Ascending aorta (tissue), 2 donors: ENCODE data around the gene APOH. TPM values are rescaled to one million over a fixed set of nuclear protein-coding genes. Genes with fewer than 3 reads are reported as not detected.
A peak's percentile ranks its signal among the peaks of the same experiment; 100 is the strongest.

Source experiments
- DNase-seq, 2 donors: peaks; one replicate each; pipeline ENCODE4 v3.0.0-alpha.2; 2019; ENCODE audit warnings: low spot score in 2 of 2
- H3K27ac ChIP-seq, 2 donors: fragments of 200-600 bp; sonication (generic); one replicate each; pipeline ENCODE4 v1.5.1; 2016 to 2017; ENCODE audit warnings: mild to moderate bottlenecking in 1 of 2
- H3K27me3 ChIP-seq: fragments of 200-600 bp; sonication (generic); one replicate; pipeline ENCODE4 v1.5.1; 2017
- H3K36me3 ChIP-seq, 2 donors: fragments of 200-600 bp; sonication (generic); one replicate each; pipeline ENCODE4 v1.5.1; 2016
- H3K4me1 ChIP-seq, 2 donors: fragments of 200-600 bp; sonication (generic); one replicate each; pipeline ENCODE4 v1.5.1; 2016 to 2017; ENCODE audit warnings: mild to moderate bottlenecking in 1 of 2
- H3K4me3 ChIP-seq, 2 donors: fragments of 200-600 bp; sonication (generic); one replicate each; pipeline ENCODE4 v1.5.1; 2016 to 2017; ENCODE audit warnings: mild to moderate bottlenecking in 1 of 2
- H3K9me3 ChIP-seq, 2 donors: fragments of 200-600 bp; sonication (generic); one replicate each; pipeline ENCODE4 v1.5.1; 2016
- intact Hi-C: fragments of 100-400 bp; cut with DNase I; formaldehyde crosslinking; loops from one replicate; pipeline ENCODE4 v1.15.1; 2023
- total RNA-seq: library from RNA; depleted of rRNA; stranded (reverse); fragments of >200 nt; gene quantifications from one replicate; pipeline ENCODE4 v1.1.0, GENCODE V29; 2016
- TF ChIP-seq, protein P1 (sequence below), 3 experiments: fragments of 200-600 bp in 2 of 3; fragments of 450-650 bp in 1 of 3; sonication (generic) in 2 of 3; IDR thresholded peaks; one replicate each; pipeline ENCODE4 v1.5.1; 2016 to 2019; ENCODE audit warnings: antibody characterized with exemption in 3 of 3, mild to moderate bottlenecking in 1 of 3, moderate library complexity in 1 of 3

APOH gene
- total RNA-seq, 1 donor from 2014 or later: 4.7 TPM

DNA sequence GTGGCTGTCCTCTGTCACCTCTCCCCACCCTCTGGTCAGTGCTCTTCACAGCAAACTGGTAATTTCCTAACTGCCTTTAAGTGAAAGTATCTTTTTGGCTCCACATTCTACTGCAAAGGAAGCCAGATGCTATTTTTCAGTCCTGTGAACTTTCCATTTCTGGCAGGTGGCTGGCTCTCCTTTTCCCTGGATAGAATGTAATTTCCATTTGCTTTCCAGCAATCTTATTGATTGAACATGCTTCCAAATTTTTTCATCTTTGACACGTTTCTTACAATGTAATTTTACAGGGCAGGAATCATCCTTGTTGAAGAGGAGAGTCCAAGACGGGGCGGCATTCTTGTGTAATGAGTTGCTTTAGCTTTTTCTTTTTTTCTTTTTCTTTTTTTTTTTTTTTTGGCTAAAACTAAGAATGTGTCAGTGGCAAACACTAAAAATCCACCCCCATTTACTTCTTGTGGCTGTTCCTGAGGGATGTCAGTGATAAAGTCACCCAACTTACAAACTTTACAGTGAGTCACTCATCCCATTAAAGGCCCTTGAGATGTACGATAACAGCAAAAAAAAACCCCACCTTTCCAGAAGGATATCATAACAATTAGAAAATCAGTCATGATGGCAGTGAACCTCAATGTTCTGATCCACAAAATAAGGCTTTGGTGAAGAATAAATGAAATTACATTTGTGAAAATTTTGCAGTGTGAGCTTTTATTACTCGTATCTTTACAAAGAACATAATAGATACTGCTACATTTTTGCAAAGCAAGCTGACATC is 43.8 kb upstream of the APOH start:
- no peak for DNase-seq
- TF ChIP-seq, protein P1, sequence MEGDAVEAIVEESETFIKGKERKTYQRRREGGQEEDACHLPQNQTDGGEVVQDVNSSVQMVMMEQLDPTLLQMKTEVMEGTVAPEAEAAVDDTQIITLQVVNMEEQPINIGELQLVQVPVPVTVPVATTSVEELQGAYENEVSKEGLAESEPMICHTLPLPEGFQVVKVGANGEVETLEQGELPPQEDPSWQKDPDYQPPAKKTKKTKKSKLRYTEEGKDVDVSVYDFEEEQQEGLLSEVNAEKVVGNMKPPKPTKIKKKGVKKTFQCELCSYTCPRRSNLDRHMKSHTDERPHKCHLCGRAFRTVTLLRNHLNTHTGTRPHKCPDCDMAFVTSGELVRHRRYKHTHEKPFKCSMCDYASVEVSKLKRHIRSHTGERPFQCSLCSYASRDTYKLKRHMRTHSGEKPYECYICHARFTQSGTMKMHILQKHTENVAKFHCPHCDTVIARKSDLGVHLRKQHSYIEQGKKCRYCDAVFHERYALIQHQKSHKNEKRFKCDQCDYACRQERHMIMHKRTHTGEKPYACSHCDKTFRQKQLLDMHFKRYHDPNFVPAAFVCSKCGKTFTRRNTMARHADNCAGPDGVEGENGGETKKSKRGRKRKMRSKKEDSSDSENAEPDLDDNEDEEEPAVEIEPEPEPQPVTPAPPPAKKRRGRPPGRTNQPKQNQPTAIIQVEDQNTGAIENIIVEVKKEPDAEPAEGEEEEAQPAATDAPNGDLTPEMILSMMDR (IDR thresholded peaks at IDR 0.05): no peak
- Histone ChIP-seq H3K27me3 (no peaks in the 10 kb centered on the region), H3K36me3 (no peaks in the 10 kb centered on the region), H3K4me3 (no peak overlapping the region), H3K9me3 (no peaks in the 10 kb centered on the region), H3K4me1 (no peaks in the 10 kb centered on the region), H3K27ac (peak overlapping the region in 1 of 2 donors; percentile 15)
- intact Hi-C loops: no loop called here

- H3K9me3 ChIP-seq: no peaks in the 10 kb centered on the region
- H3K4me1 ChIP-seq: no peaks in the 10 kb centered on the region
- DNase-seq: no peak
- no peak overlapping the region for H3K4me3 ChIP-seq
- no peaks in the 10 kb centered on the region for H3K36me3 ChIP-seq
- no peak overlapping the region for H3K27ac ChIP-seq
- no peaks in the 10 kb centered on the region for H3K27me3 ChIP-seq
- TF ChIP-seq, protein P1 (IDR thresholded peaks at IDR 0.05): no peak
- intact Hi-C loops: no loop called here
These were observed 42.3 kb upstream of the APOH start for GRCh38 chr17:66271512-66271911.

- no peaks in the 10 kb centered on the region for H3K27me3 ChIP-seq
- intact Hi-C loops: no loop called here
- H3K4me1 ChIP-seq: no peaks in the 10 kb centered on the region
- no peak overlapping the region for H3K27ac ChIP-seq
- no peaks in the 10 kb centered on the region for H3K9me3 ChIP-seq
- H3K36me3 ChIP-seq: no peaks in the 10 kb centered on the region
- DNase-seq: no peak
- no peak overlapping the region for H3K4me3 ChIP-seq
- TF ChIP-seq, protein P1 (IDR thresholded peaks at IDR 0.05): no peak
These were observed 40.9 kb upstream of the APOH start for GRCh38 chr17:66270106-66270505.

GRCh38 chr17:66268247-66268927 is 39.2 kb upstream of the APOH start:
- TF ChIP-seq, protein P1 (IDR thresholded peaks at IDR 0.05): no peak
- H3K27ac ChIP-seq: no peak overlapping the region
- H3K4me3 ChIP-seq: no peak overlapping the region
- H3K27me3 ChIP-seq: no peaks in the 10 kb centered on the region
- H3K36me3 ChIP-seq: no peaks in the 10 kb centered on the region
- H3K9me3 ChIP-seq: no peaks in the 10 kb centered on the region
- intact Hi-C loops: no loop called here
- DNase-seq: no peak
- H3K4me1 ChIP-seq: no peaks in the 10 kb centered on the region

DNA sequence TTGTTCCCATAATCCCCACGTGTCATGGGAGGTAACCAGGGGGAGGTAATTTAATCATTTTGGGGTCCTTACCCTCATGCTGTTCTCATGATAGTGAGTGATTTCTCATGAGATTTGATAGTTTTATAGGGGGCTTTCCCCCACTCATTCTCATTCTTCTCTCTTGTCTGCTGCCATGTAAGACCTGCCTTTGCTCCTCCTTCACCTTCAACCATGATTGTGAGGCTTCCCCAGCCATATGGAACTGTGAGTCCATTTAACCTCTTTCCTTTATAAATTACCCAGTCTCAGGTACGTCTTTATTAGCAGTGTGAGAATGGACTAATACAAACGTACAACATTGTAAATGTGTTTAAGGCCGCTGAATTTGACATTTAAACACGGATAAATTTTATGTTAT is 35.5 kb upstream of the APOH start:
- Histone ChIP-seq H3K9me3 (no peaks in the 10 kb centered on the region), H3K27ac (no peak overlapping the region), H3K4me1 (no peaks in the 10 kb centered on the region), H3K36me3 (no peaks in the 10 kb centered on the region), H3K27me3 (no peaks in the 10 kb centered on the region), H3K4me3 (no peak overlapping the region)
- TF ChIP-seq, protein P1 (IDR thresholded peaks at IDR 0.05): no peak
- intact Hi-C loops: no loop called here
- no peak for DNase-seq
